Hematopoietic multipotent progenitor cell treated with erythropoietin and hydrocortisone succinate and interleukin-3 and kit ligand, for 4 days (in vitro differentiated cells): ENCODE results near the gene GLRX5.
"Not testable (repeated sequence)": the region's sequence is repeated elsewhere in the genome, so short reads cannot be mapped to it uniquely, and the experiment has no call there.

Source experiments
- DNase-seq: peaks from one replicate; pipeline ENCODE4 v3.0.0-alpha.2; 2015

The GLRX5 gene

DNA sequence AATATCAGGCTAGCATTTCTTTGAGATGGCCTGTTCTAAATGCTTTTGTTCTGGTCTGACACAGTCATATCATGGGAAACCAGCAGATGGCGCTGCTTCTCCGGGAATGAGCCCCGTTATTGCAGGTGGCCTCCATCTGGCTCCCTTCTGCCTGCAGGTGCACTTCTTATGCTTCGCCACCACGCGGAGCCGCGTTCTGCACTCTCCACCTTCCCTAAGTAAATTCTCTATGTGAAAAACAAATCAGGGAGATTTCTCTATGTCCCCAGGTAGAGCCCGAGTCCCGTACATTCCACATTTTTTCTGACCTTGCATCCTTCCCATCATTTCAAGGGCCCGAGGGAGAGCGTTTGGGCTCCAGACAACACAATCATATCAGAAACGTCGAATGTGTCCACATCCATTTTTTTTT lies 26.2 kb downstream of the GLRX5 start:
- peak; percentile 92 for DNase-seq

DNA sequence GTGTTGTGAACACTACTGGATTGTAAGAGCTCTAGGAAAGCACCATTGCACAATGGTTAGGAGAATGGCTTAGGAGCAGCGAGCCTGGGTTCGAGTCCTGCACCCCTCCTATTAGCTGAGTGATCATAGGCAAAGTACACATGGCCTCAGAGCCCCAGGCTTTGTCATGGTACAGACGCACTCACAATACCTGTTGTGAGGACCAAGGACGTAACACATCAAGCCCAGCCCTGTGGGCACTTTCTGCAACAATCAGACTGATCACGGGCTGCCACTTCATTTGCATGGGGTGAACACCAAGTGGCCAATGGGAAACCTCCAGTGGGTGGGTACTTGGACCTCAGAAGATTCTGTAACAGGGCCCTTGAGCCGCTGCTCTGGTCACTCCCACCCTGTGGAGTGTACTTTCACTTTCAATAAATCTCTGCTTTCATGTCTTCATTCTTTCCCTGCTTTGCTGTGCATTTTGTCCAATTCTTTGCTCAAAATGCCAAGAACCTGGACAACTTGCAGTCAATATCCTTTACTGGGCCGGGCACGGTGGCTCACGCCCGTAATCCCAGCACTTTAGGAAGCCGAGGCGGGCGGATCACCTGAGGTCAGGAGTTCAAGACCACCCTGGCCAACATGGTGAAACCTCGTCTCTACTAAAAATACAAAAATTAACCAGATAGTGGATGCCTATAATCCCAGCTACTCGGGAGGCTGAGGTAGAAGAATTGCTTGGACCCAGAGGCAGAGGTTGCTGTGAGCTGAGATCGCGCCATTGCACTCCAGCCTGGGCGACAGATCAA lies 28.2 kb downstream of the GLRX5 start:
- no peak for DNase-seq

DNA sequence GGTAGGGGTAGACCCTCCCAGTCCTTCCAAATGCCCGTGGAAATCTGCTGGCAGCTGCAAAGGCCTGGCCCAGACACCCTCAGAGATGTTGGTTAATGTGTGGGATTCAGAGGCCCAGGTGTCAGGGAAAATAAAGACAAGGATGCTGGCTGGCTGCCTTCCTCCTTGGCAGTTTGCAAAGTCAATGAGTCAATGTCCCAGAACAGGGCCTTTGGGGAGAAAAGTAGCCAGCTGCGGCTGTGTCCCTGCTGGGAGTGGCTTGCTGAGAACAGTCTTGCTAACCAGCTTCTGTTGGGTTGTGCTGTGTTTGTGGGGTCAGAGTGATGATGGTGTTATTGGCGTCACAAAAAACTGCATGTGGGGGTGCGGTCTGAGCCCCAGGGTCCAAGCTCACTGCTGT lies 29.2 kb downstream of the GLRX5 start:
- no peak for DNase-seq

DNA sequence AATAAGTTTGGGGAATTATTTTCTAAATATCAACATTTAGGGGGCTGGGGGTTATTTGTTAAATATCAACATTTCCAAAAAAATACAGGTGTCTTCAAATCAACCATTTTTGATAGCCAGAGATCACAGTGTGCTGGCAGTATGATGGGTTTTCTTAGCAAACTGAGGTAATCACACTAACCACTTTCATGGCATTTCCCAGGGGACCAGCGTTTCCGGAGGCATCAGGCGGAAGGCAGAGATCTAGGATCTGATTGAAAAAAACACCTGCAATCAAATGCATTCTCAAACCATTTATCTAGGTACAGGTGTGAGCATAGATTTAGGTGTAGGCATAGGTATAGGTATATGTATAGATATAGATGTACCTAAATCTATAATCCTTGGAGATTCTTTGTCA lies 34.6 kb downstream of the GLRX5 start:
- DNase-seq, result no peak

DNA sequence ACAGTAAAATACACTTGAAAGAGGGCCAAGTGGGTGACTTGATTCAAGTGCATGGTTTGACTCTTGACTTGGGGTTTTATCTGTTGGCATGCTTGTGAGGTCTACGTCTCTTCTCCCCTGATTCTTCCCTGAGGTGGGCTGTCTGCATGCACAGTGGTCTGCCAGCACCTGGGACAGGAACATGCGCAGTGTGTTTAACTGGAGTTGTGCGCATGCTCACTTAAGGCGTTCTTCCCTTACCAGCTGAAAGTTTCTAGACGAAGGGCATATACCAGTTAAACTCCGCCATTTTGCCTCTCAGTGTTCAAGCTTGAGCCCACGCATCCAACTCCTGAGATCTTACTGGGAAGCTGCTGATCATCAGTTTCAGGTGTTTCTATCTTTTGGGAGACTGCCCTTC lies 38.5 kb downstream of the GLRX5 start:
- no peak for DNase-seq

DNA sequence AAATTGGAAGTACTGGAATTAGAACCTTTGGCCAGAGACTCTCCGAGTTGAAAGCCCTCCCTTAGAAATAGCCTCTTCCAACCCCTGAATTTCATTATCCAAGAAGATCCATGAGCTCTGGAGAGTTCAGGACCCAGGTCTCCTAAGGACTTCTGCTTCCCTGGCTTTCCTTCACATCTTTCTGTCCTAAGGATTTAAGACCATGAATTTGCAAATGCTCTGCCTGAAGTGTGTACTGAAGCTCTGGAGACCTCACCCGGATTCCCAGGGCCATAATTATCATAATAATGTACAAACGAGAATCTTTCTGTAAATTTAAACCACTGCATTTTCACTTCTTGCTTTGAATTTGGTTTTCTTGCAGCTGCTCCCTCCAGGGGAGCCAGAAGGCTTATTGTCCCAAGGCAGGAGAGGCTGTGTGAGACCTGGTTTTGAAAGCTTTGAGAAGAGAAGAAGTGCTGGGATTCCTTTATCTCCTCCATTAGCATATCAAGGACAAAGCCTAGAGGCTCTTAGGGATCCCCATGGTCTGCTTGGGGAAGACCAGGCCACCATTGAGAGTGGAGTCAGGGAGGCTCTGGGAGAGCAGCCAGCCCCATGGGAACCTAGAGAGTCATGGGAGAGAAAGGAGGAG lies 41.1 kb downstream of the GLRX5 start:
- no peak for DNase-seq

DNA sequence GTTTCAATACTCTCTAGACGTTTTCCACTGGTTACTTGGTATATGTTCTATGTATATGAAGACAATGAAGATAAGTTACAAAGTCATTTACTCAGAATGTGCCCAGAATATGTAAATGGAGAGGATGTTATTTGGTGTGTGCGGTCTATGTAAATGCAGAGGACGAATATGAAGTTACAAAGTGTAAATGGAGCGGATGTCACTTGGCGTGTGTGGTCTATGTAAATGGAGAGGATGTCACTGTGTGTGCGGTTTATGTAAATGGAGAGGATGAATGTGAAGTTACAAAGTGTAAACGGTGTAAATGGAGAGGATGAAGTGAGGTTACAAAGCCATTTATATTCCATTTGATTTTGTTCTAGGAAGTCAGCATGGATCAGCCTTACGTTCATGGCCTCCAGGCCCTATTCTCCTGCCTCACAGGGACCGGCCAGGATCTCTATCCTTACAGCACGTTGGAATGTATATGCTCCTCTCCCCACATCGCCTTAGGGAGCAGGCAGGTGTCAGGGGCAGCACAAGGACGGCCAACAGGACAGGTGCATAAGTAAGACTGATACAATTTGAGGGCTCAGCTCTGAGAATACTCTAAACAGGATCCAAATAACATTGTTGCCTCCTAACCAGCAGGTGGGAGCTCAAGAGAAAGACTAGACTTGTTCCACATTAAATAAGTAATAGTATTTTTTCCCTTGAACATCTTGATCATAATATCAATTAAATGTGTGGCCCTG lies 42.4 kb downstream of the GLRX5 start:
- DNase-seq, result no peak

DNA sequence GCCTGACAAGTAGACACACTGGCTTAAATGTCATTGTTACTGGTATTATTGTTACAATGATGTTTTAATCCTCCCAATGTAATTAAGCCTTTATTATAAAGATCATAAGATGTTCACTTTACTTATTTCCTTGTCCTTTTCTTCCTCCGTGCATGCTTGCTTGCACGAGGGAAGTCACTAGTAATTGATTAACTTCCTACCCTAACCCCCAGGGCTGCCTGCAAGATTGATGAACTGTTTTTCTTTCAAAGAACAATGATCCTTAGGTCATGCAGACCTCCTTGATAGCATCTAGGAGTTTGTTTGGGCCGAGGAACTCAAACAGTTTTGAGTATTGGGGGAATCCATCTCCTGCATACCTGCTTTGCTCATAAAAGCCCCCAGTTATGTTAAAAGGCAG lies 43.0 kb downstream of the GLRX5 start:
- DNase-seq, result no peak

DNA sequence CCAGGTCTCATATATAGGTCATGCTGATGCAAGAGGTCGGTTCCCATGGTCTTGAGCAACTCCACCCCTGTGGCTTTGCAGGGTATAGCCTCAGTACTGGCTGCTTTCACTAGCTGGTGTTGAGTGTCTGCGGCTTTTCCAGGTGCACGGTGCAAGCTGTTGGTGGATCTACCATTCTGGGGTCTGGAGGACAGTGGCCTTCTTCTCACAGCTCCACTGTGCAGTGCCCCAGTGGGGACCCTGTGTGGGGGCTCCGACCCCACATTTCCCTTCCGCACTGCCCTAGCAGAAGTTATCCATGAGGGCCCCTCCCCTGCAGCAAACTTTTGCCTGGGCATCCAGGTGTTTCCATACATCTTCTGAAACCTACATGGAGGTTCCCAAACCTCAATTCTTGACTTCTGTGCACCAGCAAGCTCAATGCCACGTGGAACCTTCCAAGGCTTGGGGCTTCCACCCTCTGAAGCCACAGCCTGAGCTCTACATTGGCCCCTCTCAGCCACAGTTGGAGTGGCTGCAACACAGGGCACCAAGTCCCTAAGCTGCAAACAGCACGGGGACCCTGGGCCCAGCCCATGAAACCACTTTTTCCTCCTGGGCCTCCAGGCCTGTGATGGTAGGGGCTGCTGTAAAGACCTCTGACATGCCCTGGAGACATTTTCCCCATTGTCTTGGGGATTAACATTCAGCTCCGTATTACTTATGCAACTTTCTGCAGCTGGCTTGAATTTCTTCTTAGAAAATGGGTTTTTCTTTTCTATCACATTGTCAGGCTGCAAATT lies 49.2 kb downstream of the GLRX5 start:
- not testable (repeated sequence) for DNase-seq

DNA sequence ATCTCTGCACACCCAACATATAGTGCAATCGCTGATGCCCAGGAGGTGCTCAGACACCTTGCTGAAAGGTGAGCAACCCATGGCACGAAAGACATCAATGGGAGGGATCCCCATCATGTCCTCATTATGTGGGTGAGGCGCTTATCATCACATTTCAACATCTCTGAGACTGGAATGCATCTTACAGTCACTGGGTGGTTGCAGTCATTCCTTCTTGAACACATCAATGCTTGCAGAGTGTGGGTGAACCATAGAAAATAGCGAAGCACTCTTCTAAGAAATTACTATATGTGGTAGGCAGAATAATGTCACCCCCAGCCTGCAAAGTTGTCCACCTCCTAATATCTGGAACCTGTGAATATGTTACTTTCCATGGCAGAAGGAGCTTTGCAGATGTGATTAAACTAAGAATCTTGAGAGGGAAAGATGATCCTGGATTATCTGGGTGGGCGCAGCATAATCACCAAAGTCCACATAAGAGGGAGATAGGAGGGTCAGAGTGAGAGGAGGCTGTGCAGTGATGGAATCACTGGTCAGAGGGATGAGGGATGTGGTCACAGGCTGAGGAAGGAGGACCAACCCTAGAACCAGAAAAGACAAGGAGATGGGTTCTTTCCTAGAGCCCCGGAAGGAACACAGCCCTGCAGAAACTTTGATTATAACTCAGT lies 51.2 kb downstream of the GLRX5 start:
- DNase-seq, result no peak

DNA sequence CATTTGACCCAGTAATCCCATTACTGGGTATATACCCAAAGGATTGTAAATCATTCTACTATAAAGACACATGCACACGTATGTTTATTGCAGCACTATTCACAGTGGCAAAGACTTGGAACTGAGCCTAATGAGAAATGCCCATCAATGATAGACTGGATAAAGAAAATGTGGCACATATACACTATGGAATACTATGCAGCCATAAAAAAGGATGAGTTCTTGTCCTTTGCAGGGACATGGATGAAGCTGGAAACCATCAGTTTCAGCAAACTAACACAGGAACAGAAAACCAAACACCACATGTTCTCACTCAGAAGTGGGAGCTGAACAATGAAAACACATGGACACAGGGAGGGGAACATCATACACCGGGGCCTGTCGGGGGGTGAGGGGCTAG lies 56.3 kb downstream of the GLRX5 start:
- not testable (repeated sequence) for DNase-seq
